GM19324 (cell line): ENCODE data around the gene TPPP2.

Experiments used
- ATAC-seq: cut with Tn5 transposase; IDR thresholded peaks from one replicate; pipeline ENCODE4 v1.9.1; 2021; ENCODE audit warnings: mild to moderate bottlenecking, moderate library complexity; ENCODE audit not compliant: unreplicated experiment, low FRiP score

Gene TPPP2

GRCh38 chr14:21016413-21017190 lies 13.4 kb upstream of the TPPP2 start:
- ATAC-seq, result no peak

GRCh38 chr14:21017528-21018245 lies 12.3 kb upstream of the TPPP2 start:
- no peak for ATAC-seq

DNA sequence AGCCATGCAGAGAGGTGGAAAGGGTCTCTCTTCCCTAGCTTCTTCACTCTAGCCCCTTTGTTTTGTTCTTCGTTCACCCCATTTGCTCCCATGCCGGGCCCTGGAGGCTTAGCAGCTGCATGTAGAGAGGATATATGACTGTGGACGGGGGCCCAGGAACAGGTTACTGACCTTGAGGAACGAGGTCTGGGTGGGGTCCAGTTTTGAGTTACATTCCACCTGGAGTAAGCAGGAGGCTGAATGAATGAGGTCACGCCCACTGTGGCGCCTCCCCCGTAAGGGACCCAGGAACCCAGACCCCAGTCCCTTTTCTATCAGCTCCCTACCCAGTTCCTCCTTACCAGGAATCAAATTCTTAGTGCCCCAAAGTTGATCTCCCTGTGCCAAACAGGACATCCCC lies 11.7 kb upstream of the TPPP2 start:
- ATAC-seq, result no peak

DNA sequence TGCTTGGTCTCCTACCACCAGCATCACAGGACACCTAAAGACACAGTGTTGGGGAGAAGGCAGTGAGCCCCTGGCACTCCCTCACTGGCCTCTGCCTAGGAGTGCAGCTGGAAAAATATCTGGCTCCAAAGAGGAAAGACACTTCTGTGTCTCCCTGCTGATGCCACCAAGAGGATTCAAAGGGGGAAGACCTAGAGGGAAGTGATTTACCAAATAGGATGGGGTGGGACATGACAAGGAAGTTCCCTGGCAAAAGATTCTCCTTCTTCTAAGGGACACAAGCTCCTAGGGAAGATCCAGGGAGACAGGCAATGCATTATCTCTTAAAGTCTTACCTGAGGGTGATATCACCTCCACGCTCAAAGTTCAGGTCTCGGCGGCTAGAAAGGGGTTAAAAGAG lies 11.2 kb upstream of the TPPP2 start:
- ATAC-seq, result no peak

GRCh38 chr14:21019366-21019765 lies 10.7 kb upstream of the TPPP2 start:
- ATAC-seq, result no peak

DNA sequence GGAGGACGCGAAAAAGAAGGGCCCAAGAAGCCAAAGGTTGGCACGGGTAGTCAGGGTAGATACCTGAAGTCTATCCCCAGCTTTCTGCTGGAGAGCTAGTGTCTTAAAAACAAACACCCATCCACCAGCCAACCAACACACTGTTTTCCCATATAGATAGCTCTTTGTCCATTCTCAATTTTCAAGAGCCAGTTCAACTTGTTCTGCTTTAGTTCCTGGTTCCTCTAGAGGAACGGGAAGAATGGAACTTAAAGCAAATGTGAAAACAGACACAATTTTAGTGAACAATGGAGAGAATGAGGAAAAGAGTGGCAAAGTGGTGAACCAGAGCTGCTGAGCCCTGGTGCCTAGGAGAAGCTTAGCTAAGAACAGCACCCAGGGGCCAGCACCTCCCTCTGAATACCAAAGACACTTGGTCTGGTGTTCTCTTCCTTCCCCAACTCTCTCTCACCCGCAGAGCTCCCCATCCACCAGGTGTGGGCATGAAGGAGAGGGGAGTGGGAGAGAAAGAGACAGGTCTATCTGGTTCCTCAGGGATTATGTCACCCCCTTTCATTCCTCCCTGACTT lies 9.0 kb upstream of the TPPP2 start:
- ATAC-seq, result no peak

DNA sequence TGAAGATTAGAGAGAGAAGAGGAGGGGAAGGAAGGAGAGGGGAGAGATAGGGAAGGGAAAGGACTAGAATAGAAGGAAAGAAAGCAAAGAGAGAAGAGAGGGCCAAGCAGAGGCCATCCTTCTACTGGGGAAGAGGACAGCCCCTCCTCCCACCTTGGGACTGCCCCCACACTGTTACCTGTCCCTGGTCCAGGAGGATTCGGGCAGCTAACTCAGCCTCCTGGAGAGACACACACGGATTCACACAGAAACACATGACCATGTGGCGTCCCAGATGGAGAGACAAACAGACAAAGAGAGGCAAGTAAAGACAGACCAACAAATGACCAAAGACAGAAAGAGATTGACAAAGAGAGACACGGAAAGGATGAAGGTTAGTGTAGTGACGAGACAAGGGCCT lies 7.3 kb upstream of the TPPP2 start:
- no peak for ATAC-seq

GRCh38 chr14:21023174-21023573 lies 6.8 kb upstream of the TPPP2 start:
- no peak for ATAC-seq

DNA sequence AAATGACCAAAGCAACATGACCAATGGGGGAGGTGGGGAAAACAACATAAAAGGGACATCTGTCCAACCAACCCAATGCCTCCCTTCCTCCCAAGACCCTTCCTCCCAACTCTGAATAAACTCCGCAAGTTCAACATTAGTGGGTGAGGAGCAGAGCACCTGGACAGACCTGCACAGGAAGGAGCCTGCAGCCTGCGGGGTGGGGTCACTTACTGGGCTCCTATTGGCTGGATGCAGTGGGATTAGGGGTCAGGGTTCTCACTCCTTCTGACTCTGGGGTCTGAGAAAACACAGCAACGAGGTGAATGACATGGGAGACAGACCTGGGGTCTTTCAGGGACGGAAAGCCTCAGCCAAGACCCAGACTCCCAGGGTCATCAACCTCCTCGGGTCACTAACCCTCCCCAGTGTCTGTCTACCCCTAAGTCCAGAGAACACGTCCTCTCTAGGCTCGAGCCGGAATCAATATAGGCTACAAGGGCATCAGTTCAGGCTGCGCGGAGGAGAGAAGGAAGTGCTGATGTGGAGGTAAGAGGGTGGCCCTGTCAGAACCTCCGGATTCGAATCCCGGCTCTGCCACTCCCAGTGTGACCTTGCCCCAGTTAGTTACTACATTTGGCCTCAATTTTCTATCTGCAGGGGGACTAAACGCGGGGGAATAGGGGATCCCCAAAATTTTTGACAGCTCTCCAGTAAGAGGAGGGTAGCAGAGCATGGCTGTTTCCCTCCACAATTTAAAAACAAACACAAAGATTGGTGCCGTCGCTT lies 6.0 kb upstream of the TPPP2 start:
- no peak for ATAC-seq

- no peak for ATAC-seq
These were observed 5.2 kb upstream of the TPPP2 start, which contains the start of gene NDRG2 for GRCh38 chr14:21024585-21025370. Gene NDRG2 (minus strand): TSS chr14:21025061. CDS start chr14:21023315, 1,746 bp downstream.

DNA sequence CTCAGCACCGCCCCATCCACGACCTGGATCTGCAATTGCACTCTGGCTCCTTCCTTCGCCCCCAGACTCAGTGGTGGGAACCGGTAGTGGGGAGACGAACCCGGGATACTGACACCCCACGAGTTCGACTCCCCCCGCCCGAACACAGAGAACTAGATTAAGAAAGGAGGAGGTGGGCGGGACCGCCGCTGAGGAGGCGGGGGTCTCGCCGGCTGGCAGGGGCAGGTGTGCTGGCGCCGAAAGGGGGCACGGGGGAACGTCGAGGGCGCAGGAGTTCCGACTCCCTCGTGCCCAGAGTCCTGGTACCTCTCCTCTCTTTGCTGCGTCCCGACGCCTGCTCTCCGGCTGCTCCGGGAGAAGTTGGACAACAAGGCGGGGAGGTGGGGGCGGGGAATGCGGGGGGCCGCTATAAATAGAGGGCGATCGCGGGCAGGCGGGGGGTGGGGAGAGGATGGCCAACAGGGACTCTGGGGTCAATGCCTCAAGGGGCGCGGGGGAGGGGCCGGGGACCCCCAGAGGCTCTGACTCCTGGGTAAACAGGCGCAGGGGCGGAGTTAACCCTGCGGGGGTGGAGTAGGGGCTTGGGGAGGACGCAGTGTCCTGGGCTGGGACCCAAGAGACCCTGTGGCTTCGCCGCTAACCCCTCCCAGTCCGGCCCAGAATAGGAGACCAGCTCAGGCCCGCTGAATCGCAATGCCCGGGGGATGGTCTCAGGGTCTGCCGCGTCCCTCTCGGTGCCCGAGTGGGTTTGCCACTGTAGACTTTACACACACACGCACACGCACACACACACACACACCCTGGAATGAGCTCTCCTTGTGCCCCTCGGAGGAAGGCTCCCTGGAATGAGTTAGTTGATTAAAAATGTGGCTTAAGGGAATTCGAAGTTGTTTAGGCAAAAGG lies 4.4 kb upstream of the TPPP2 start:
- ATAC-seq, result no peak

DNA sequence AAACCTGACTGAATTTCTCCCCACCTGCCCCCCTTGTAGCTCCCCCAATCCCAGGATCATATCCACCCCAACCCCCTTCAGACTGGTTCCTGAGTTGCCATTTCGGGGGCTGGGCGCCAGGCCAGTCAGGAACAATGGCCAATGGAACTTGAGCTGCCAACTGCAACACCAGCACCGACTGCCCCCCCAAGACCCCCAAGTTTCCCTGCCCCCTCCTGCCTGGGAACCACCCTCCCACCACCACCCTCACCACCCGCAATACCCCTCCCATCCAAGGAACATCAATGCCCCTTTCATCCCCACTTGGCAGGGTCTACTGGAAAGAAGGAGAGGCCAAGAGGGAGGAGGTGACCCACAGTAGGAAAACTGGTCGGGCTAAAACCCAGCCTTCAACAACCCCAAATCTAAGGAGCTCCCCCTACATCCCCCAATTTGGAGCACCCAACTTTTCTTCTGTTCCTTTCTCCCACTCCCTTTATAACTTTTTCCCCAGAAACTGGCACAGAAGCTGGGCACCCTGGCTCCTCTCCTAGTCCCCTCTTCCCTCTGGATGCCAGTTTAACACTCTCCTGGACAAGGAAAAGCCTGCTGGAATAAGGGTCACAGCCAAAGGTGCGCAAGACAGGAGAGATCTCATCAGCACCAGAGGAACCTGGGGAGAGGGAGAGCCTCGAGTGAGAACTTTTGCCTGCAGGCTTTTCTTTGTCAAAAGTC lies 3.6 kb upstream of the TPPP2 start:
- ATAC-seq, result no peak

DNA sequence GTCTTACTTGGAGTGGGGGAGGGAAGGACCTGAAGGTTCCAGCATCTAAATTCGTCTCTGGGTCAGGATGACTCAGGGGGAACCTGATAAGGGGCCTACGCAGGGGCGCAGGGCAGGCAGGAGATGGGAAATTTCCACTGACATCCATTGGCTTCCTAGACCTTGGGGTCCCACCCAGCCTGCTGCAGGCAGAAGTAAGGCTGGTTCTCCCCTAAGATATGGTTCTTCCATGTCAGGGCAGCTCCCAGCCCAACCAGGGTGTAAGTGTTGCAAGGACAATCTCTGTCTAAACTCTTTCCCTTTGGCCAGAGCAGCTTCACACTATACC lies 3.1 kb upstream of the TPPP2 start:
- ATAC-seq, result no peak

GRCh38 chr14:21030531-21030930 lies 514 bp downstream of the TPPP2 start:
- ATAC-seq, result no peak

GRCh38 chr14:21032326-21033132 lies 2.5 kb downstream of the TPPP2 start:
- no peak for ATAC-seq

- no peak for ATAC-seq
These were observed 3.2 kb downstream of the TPPP2 start for GRCh38 chr14:21033133-21033698.

DNA sequence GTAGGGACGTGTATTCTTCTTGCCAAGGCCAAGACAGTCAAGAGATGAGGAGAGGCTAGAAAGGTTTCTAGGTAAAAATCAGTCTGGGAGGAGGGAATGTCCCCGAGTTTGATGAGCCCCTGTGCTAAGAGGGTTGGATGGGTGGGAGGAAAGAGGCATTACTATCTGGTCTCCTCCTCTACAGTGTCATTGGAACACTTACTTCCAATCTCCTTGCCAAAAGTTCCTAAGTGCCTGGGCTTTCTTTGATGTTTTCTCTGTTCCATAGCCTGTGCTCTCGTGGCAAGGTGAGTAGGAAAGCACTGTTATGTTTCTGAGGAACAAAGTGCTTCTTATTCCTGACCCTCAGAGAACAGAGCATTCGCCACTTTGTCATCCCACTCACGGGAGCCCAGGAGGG lies 4.7 kb downstream of the TPPP2 start, which contains the start of gene RNASE13:
Gene RNASE13 (minus strand): TSS at position 101 of the 400 bp plus-strand sequence. CDS start 519 bp downstream, outside the sequence.
- no peak for ATAC-seq
